Activated CD4-positive, alpha-beta T cell treated with anti-CD3 and anti-CD28 coated beads, Interleukin-2, amount 10 ng/mL, durations not matched to agents 24 days and 14 days (primary cell): ENCODE data around the gene SNTA1. TPM values are rescaled to one million over a fixed set of nuclear protein-coding genes. Genes with fewer than 3 reads are reported as not detected.
"Not testable (repeated sequence)": the region's sequence is repeated elsewhere in the genome, so short reads cannot be mapped to it uniquely, and the experiment has no call there.

Experiments used
- DNase-seq: peaks from one replicate; pipeline ENCODE4 v3.0.0; 2022
- H3K27ac Mint-ChIP-seq: one replicate; pipeline ENCODE4 v1.8.0; 2022; ENCODE audit warnings: mild to moderate bottlenecking, mixed read lengths
- H3K27me3 Mint-ChIP-seq: one replicate; pipeline ENCODE4 v1.8.0; 2022; ENCODE audit warnings: mixed read lengths
- H3K36me3 Mint-ChIP-seq: one replicate; pipeline ENCODE4 v1.8.0; 2022; ENCODE audit warnings: low read depth, mild to moderate bottlenecking, mixed read lengths
- H3K4me1 Mint-ChIP-seq: one replicate; pipeline ENCODE4 v1.8.0; 2021; ENCODE audit warnings: mixed read lengths
- H3K4me3 Mint-ChIP-seq: one replicate; pipeline ENCODE4 v1.8.0; 2022; ENCODE audit warnings: mild to moderate bottlenecking, moderate library complexity, mixed read lengths
- H3K9me3 Mint-ChIP-seq: one replicate; pipeline ENCODE4 v1.8.0; 2021; ENCODE audit warnings: mixed read lengths
- intact Hi-C: fragments of 100-400 bp; cut with micrococcal nuclease; formaldehyde crosslinking; loops from one replicate; pipeline ENCODE4 v1.15.1; 2023
- total RNA-seq: library from RNA; stranded (reverse); gene quantifications from 2 replicates; pipeline ENCODE4 v1.2.3, GENCODE V29; 2022

SNTA1 gene
- total RNA-seq, 1 donor from 2014 or later, result 0.91 TPM

DNA sequence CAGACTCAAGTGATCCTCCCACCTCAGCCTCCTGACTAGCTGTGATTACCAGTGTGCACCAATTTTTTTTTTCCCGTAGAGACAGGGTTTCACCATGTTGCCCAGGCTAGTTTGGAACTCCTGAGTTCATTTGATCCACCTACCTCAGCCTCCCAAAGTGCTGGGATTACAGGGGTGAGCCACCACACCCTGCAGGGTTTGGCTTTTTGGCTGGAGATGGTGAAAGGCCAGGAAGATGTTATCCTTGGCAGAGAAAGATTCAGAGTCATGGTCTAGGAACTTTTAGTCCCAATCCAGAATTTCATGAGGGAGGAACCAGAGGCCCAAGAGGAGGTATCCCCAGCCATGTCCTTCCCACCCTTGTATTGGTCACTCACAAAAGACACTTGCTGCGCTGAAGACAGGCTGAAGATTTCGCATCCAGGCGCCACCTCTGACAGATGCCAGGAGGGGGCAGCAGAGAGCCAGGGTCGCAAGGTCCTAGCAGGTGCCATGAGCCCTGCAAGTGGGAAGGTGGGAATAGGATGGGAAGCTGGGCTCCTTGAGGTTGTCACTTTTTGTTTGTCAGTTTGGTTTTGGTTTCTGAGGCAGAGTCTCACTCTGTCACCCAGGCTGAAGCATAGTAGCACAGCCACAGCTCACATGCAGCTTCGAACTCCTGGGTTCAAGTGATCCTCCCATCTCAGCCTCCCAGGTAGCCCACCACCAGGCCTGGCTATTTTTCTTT lies 13.5 kb upstream of the SNTA1 start:
- DNase-seq, result peak; percentile 94
- not testable (repeated sequence) for H3K4me1 Mint-ChIP-seq, H3K4me3 Mint-ChIP-seq, H3K36me3 Mint-ChIP-seq, H3K27ac Mint-ChIP-seq, H3K9me3 Mint-ChIP-seq, H3K27me3 Mint-ChIP-seq
- intact Hi-C loops, result loop anchor here (1.0 kb wide), 3 partner anchors 196 to 274 kb away; partner anchors contain the start of genes ACTL10 and ZNF341

DNA sequence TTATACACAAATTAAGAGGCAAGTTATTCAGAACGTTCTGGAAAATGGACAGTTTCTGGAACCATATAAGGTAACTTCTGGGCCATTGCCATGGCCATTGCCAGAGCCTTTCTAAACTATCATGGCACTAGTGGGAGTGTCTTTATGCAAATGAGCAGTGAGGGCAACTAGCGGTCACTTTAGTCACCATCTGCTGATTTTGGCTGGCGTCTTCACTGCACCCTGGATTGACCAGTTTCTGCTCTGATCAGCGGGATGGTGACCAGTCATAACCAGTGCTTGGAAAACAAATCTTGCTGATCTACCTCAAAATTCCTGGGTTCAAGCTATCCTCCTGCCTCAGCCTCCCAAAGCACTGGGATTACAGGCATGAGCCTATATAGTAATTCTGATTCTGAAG lies 7.3 kb upstream of the SNTA1 start:
- Mint-ChIP-seq H3K27me3 (peaks cover 1% of the 10 kb centered on the region), H3K4me1 (peaks cover 4% of the 10 kb centered on the region), H3K27ac (no peak overlapping the region), H3K36me3 (no peaks in the 10 kb centered on the region), H3K4me3 (no peak overlapping the region), H3K9me3 (no peaks in the 10 kb centered on the region)
- intact Hi-C loops, result no loop called here
- DNase-seq, result no peak

DNA sequence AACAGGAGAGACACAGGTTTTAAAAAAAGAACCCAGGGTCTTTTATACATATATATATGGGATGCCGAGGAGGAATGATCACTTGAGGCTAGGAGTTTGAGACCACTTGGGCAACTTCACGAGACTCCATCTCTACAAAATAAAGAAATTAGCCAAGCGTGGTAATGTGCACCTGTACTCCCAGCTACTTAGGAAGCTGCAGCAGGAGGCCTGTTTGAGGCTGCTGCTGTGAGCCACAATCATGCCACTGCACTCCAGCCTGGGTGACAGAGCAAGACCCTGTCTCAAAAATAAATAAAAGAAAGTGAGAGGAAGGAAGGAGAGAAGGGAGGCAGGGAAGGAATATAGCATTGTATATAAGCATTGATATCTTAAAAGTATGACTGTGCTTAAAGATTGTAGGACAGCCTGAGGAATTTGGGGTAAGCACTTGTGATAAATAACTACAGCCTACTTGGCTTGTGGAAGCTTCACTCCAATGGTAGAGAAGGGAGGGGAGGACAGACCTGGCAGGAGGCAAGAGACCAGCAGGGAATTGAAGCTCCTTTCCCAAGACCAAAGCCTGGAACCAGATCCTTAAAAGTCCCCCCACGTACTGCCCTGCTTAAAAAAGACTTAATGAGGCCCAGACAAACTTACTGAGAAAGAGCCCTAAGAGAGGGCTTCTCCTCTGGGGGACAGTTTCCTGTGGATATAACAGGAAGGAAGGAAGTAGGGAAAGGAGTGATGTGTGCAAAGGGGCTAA lies 2.5 kb upstream of the SNTA1 start:
- H3K9me3 Mint-ChIP-seq, result no peaks in the 10 kb centered on the region
- intact Hi-C loops, result loop anchor here (2.0 kb wide), 1 partner anchor 547 kb away; the partner anchor contains the start of gene RALY
- H3K4me1 Mint-ChIP-seq, result peaks cover 16% of the 10 kb centered on the region
- H3K27ac Mint-ChIP-seq, result peak overlapping the region; percentile 20
- H3K4me3 Mint-ChIP-seq, result no peak overlapping the region
- peaks cover 13% of the 10 kb centered on the region for H3K27me3 Mint-ChIP-seq
- H3K36me3 Mint-ChIP-seq, result no peaks in the 10 kb centered on the region
- no peak for DNase-seq

DNA sequence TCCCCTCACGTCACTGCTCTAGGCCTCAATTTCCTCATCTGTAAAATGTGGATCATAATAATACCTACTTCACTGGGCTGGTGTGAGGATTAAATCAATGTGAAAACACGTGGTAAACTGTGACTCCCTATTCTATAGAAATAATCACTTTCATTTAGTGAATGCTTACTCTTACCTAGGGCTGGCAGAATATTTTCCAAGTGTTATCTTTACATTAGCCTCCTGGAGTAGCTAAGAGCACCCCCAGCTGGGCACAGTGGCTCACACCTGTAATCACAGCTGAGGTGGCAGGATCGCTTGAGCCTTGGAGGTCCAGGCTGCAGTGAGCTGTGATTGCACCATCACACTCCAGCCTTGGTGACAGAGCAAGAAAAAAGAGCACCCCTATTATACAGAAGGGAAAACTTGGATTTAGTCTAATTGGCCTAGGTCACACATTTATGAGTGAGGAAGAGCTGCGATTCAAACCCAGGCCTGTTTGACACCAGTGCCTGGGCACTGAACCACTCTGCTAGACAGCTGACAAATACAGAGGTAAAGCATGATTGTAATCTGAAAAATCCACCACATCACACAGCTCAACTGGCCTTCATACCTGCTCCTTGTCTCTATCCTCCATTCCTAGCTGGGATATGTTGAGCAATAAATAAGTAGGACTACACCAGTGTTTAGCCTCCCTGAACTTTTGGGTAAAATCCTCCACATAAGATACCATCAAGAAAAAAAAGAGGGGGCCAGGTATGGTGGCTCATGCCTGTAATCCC lies 1.4 kb upstream of the SNTA1 start:
- Mint-ChIP-seq H3K36me3 (no peaks in the 10 kb centered on the region), H3K9me3 (no peaks in the 10 kb centered on the region), H3K27ac (peak overlapping the region; percentile 72), H3K4me1 (peaks cover 16% of the 10 kb centered on the region), H3K27me3 (peaks cover 13% of the 10 kb centered on the region), H3K4me3 (peak overlapping the region; percentile 91)
- intact Hi-C loops, result loop anchor here (1.0 to 5.0 kb wide), 3 partner anchors 44 to 548 kb away; partner anchors contain the start of genes ACTL10 and RALY
- DNase-seq, result peak; percentile 72

DNA sequence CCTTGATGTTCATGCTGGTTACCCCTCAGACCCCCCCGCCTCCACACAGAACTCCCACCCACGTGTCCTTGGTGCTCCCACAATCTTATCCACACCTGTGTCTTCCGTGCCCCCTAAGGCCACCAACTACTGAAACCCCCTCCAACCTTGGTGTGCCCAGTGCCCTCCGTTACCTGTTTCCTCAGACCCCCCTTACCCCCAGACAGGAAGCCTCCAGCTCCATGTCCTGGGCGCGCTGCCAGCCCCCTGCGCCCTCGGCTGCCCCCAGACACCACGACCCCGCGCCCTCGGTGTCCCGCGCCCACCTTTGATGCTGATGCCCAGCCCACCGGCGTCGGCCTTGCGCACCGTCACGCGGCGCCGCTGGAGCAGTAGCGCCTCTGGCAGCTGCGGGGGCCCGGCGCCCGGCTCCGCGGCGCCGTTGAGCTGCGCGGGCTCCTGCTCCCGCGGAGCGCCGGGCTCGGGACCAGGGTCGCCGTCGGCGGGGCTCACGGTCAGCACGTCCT lies 504 bp downstream of the SNTA1 start:
- peak overlapping the region; percentile 78 for H3K4me3 Mint-ChIP-seq
- H3K27me3 Mint-ChIP-seq, result peaks cover 11% of the 10 kb centered on the region
- no peaks in the 10 kb centered on the region for H3K9me3 Mint-ChIP-seq
- intact Hi-C loops, result loop anchor here (5.0 kb wide), 1 partner anchor 224 kb away; the partner anchor contains the start of gene ACTL10
- no peaks in the 10 kb centered on the region for H3K36me3 Mint-ChIP-seq
- H3K27ac Mint-ChIP-seq, result peak overlapping the region; percentile 37
- peaks cover 16% of the 10 kb centered on the region for H3K4me1 Mint-ChIP-seq
- no peak for DNase-seq

DNA sequence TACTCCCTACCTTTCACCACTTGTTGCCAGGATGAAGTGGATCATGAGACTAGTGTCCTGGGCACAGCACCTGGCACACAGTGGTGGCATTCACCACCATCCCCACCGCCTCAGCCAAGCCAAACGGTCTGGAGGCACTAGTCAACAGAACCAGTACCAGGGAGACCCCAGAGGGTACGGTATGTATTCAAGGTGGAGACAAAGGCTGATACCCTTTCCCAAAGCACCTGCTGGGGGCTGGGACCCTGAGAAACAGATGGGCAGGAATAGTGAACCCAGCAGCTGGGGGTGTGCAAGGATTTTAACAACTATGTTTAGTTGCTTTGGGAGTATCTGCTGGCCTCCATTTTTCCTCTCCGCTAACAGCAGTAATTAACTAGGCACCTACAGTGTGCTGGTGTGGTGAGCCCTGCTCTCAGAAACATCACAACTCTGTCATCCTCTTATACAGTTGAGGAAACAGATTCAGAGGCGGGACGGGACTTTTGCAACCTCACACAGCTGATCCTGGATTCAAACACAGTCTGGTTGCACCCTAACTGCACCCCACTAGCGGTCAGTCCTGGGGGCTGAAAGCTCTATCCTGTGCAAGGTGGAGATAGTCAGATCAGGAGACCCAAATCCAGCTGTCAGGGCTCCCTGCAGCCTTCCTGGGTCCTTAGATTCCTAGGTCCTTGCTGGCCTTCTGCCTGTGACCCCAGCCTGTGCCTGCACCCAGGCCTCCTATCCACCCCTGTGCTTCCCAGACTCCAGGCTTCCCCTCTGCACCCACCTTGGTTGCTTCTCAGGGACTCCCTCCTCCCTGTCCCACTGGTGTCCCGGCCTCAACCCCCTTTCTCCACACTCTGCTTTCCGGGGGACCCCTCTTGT lies 1.2 kb downstream of the SNTA1 start:
- intact Hi-C loops, result loop anchor here (5.0 kb wide), 1 partner anchor 225 kb away; the partner anchor contains the start of gene ACTL10

DNA sequence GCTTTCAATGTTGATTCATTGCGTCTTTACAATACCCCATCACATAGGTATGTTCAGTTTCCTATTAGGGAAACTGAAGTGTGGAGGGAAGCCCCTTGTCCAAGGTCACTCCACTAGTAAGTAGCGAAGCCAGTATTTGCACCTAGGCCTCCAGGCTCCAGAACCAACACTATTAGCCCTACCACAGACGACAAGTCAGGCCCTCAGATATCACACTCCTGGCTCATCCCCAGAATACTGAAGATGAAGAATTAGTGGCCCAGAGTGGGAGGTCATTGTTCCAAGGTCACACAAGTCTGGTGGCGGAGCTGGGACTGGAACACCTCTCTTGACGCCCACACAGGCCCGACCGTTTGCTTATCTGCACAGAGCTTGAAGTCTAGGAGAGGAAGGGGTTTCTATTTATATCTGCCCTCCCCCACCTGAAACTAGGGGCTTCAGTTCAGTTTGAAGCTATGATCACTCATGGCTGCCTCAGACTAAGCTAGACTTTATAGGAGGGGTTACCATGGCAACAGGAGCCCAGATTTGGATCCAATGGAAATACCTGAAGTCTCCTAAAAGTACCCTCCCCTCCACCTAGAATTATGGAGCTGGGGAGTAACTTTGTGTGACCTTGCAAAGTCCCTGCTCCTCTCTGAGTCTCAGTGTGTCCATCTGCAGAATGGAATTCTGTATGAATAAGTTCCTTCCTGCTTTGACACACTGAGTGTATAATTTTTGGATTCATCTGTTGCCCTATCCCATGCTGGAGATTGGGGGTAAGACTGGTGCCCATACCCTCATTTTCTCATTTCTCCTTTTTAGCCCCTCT lies 2.2 kb downstream of the SNTA1 start:
- H3K4me1 Mint-ChIP-seq, result peaks cover 15% of the 10 kb centered on the region
- no peak overlapping the region for H3K27ac Mint-ChIP-seq
- no peaks in the 10 kb centered on the region for H3K9me3 Mint-ChIP-seq
- DNase-seq, result no peak
- H3K27me3 Mint-ChIP-seq, result peaks cover 11% of the 10 kb centered on the region
- H3K4me3 Mint-ChIP-seq, result peak overlapping the region; percentile 23
- no peaks in the 10 kb centered on the region for H3K36me3 Mint-ChIP-seq
- intact Hi-C loops, result loop anchor here (5.0 kb wide), 1 partner anchor 226 kb away; the partner anchor contains the start of gene ACTL10

More for the DNA sequence above, 1.2 kb downstream of the SNTA1 start:
- peak overlapping the region; percentile 78 for H3K4me3 Mint-ChIP-seq
- DNase-seq, result peak; percentile 61
- H3K36me3 Mint-ChIP-seq, result no peaks in the 10 kb centered on the region
- peak overlapping the region; percentile 37 for H3K27ac Mint-ChIP-seq
- no peaks in the 10 kb centered on the region for H3K9me3 Mint-ChIP-seq
- H3K4me1 Mint-ChIP-seq, result peaks cover 16% of the 10 kb centered on the region
- H3K27me3 Mint-ChIP-seq, result peaks cover 11% of the 10 kb centered on the region

DNA sequence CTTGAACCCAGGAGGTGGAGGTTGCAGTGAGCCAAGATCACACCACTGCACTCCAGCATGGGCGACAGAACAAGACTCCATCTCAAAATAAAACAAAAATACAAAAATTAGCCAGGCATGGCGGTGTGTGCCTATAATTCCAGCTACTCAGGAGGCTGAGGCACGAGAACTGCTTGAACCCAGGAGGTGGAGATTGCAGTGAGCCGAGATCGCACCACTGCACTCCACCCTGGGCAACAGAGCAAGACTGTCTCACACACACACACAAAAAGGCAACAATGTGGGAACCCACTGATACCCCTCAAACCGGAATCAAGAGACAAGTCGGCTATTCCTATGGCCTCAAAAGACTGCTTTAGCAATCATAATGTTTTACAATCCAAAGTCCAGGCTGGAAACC lies 3.0 kb downstream of the SNTA1 start:
- H3K9me3 Mint-ChIP-seq, result not testable (repeated sequence)

DNA sequence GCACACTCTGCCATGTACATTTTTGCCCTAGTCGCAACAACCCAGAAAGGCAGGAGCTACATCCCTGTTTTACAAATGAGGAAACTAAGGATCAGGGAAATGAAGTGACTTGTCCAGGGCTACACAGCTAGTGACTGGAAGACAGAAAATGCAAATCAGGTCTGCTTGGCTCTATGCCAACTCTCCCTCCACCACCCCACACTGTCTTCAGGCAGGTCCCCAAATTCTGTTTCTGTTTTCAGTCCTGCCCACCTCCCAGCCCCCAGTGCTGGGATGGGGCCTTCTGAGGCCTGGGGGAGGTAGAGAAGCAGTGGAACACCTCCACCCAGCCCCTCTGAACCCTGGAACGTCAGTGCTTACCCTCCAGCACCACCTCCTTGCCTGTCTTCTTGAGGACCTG lies 5.1 kb downstream of the SNTA1 start:
- intact Hi-C loops, result no loop called here
- Mint-ChIP-seq H3K27ac (no peak overlapping the region), H3K27me3 (peaks cover 11% of the 10 kb centered on the region), H3K36me3 (no peaks in the 10 kb centered on the region), H3K4me1 (peaks cover 5% of the 10 kb centered on the region), H3K4me3 (no peak overlapping the region), H3K9me3 (no peaks in the 10 kb centered on the region)
- DNase-seq, result no peak

More for the DNA sequence above, 3.0 kb downstream of the SNTA1 start:
- not testable (repeated sequence) for H3K36me3 Mint-ChIP-seq, H3K27ac Mint-ChIP-seq, DNase-seq, H3K4me3 Mint-ChIP-seq
- peaks cover 11% of the 10 kb centered on the region for H3K27me3 Mint-ChIP-seq
- intact Hi-C loops, result loop anchor here (5.0 kb wide), 1 partner anchor 227 kb away; the partner anchor contains the start of gene ACTL10
- peaks cover 13% of the 10 kb centered on the region for H3K4me1 Mint-ChIP-seq

DNA sequence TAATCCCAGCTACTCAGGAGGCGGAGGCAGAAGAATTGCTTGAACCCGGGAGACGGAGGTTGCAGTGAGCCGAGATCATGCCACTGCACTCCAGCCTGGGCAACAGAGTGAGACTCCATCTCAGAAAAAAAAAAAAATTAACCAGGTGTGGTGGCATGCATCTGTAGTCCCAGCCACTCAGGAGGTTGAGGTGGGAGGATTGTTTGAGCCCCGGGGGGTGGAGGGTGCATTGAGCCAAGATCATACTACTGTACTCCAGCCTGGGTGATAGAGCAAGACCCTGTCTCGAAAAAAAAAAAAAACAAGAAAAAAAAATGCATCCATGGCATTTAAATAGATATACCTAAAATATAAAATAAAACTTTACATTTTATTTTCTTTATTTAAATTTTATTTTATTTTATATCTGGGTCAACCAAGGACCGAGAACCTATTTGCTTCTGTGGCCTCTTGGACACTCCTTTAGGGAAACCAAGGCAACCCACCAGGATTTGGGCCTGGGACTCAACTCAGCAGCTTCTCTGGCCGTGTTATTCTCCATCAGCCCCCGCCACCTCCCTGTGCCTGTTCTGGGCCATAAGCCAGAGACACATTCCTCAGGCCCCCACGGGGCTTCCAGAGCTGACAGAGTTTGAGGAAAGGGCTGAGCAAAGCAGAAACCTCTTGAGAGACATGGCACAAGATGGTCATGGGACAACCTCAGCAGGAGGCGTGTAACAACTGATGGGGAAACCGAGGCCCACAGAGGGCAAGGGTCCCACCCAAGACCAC lies 6.2 kb downstream of the SNTA1 start:
- H3K36me3 Mint-ChIP-seq, result no peaks in the 10 kb centered on the region
- H3K9me3 Mint-ChIP-seq, result no peaks in the 10 kb centered on the region
- no peak for DNase-seq
- H3K27me3 Mint-ChIP-seq, result peaks cover 6% of the 10 kb centered on the region
- intact Hi-C loops, result no loop called here
- H3K4me3 Mint-ChIP-seq, result no peak overlapping the region
- peaks cover 2% of the 10 kb centered on the region for H3K4me1 Mint-ChIP-seq
- no peak overlapping the region for H3K27ac Mint-ChIP-seq

DNA sequence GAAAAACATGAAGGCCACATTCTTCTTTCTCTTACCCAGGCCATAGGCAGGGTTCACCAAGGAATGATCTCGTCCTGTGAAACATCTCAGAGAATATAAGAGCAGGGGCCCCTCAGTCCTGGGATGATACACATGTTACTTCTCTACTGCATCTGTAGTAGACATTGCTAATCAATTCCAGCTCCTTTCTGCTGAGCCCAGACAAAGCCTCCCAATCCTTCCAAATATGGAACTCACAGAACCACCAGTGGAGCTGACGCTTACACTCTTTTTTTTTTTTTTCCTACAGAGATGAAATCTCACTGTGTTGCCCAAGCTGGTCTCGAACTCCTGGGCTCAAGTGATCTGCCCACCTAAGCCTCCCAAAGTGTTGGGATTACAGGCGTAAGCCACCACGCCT lies 9.1 kb downstream of the SNTA1 start:
- no peaks in the 10 kb centered on the region for H3K9me3 Mint-ChIP-seq

More for the DNA sequence above, 9.1 kb downstream of the SNTA1 start:
- Mint-ChIP-seq H3K36me3 (no peaks in the 10 kb centered on the region), H3K27ac (no peak overlapping the region), H3K4me1 (no peaks in the 10 kb centered on the region), H3K27me3 (no peaks in the 10 kb centered on the region), H3K4me3 (no peak overlapping the region)
- no peak for DNase-seq
- intact Hi-C loops, result no loop called here
